T-cell (primary cell): ENCODE data around the gene POLR2J3. TPM values are rescaled to one million over a fixed set of nuclear protein-coding genes. Genes with fewer than 3 reads are reported as not detected.
"Not testable (repeated sequence)": the region's sequence is repeated elsewhere in the genome, so short reads cannot be mapped to it uniquely, and the experiment has no call there.

Source experiments
- ATAC-seq, 4 experiments: fragments of 200-7000 bp in 3 of 4; fragments of 150-1000 bp in 1 of 4; cut with Tn5 transposase; replicated peaks in 1 of 4; 1 replicate in 3 of 4; 2 replicates in 1 of 4; pipeline ENCODE4 v1.10.0; 2021; ENCODE audit warnings: moderate library complexity in 3 of 4, mild to moderate bottlenecking in 2 of 4, moderate number of reproducible peaks in 1 of 4
- CTCF ChIA-PET, 2 donors: fragments of 300-600 bp; sonication (Branson Sonifier 250); formaldehyde crosslinking; loops; one replicate each; lab custom pipeline; 2022; ENCODE audit warnings: antibody characterized with exemption in 2 of 2; lab: Charles Lee
- POLR2A ChIA-PET, 2 donors: fragments of 300-600 bp; sonication (Branson Sonifier 250); formaldehyde crosslinking; loops; one replicate each; lab custom pipeline; 2022; ENCODE audit warnings: antibody characterized with exemption in 2 of 2; lab: Charles Lee
- DNase-seq, 35 experiments: peaks; one replicate each; pipeline versions ENCODE4 v3.0.0 to v3.0.0-alpha.2; 2013 to 2023
- H3K27ac ChIP-seq: one replicate; pipeline ENCODE4 v1.5.1; 2013; ENCODE audit warnings: low read length
- H3K27me3 ChIP-seq, 2 experiments: replicated peaks in 1 of 2; 1 replicate in 1 of 2; 2 replicates in 1 of 2; pipeline versions ENCODE4 v1.6.1 to v1.7.0; 2013; ENCODE audit warnings: low read length in 1 of 2, mixed read lengths in 1 of 2; ENCODE audit not compliant: control insufficient read depth in 2 of 2, insufficient read depth in 2 of 2; ENCODE audit errors: extremely low read depth in 1 of 2
- H3K36me3 ChIP-seq, 2 donors: 1 replicate in 1 of 2; 2 replicates in 1 of 2; pipeline versions ENCODE4 v1.6.1 to v1.7.0; 2013; ENCODE audit warnings: low read length in 1 of 2; ENCODE audit not compliant: control insufficient read depth in 2 of 2, insufficient read depth in 1 of 2; ENCODE audit errors: extremely low read depth in 1 of 2
- H3K4me1 ChIP-seq, 2 experiments: 1 replicate in 1 of 2; 2 replicates in 1 of 2; pipeline versions ENCODE4 v1.6.1 to v1.7.0; 2013; ENCODE audit warnings: low read length in 2 of 2, mixed read lengths in 1 of 2; ENCODE audit not compliant: insufficient read depth in 2 of 2, control insufficient read depth in 1 of 2; ENCODE audit errors: extremely low read depth in 1 of 2
- H3K4me3 ChIP-seq, 2 donors: 1 replicate in 1 of 2; 2 replicates in 1 of 2; pipeline versions ENCODE4 v1.5.1 to v1.7.0; 2013; ENCODE audit warnings: mild to moderate bottlenecking in 2 of 2, low read length in 1 of 2, moderate library complexity in 1 of 2; ENCODE audit not compliant: control insufficient read depth in 1 of 2; ENCODE audit errors: extremely low read depth in 1 of 2
- H3K9me3 ChIP-seq: 2 replicates; pipeline ENCODE4 v1.7.0; 2013
- H3K27ac Mint-ChIP-seq, 2 donors: one replicate each; pipeline ENCODE4 v1.8.0; 2020 to 2021; ENCODE audit warnings: mild to moderate bottlenecking in 2 of 2, mixed read lengths in 2 of 2
- H3K27me3 Mint-ChIP-seq, 2 donors: one replicate each; pipeline ENCODE4 v1.8.0; 2021 to 2022; ENCODE audit warnings: mixed read lengths in 2 of 2
- H3K36me3 Mint-ChIP-seq: one replicate; pipeline ENCODE4 v1.8.0; 2021; ENCODE audit warnings: mixed read lengths
- H3K4me1 Mint-ChIP-seq, 3 donors: one replicate each; pipeline ENCODE4 v1.8.0; 2020 to 2022; ENCODE audit warnings: mixed read lengths in 3 of 3, mild to moderate bottlenecking in 1 of 3
- H3K4me3 Mint-ChIP-seq, 3 donors: one replicate each; pipeline ENCODE4 v1.8.0; 2020 to 2022; ENCODE audit warnings: mild to moderate bottlenecking in 3 of 3, mixed read lengths in 3 of 3, moderate library complexity in 3 of 3
- H3K9me3 Mint-ChIP-seq, 3 donors: one replicate each; pipeline ENCODE4 v1.8.0; 2020 to 2022; ENCODE audit warnings: mixed read lengths in 3 of 3
- WGBS: methylation state at CpG from one replicate; pipeline ENCODE4 v1.1.5; 2013; ENCODE audit warnings: missing lambda C conversion rate; ENCODE audit not compliant: insufficient coverage; 5-methylcytosine and 5-hydroxymethylcytosine counted together
- total RNA-seq, 35 experiments: library from RNA in 6 of 35; stranded (reverse) in 6 of 35; fragments of 120-200 nt in 1 of 35; gene quantifications; one replicate each; pipeline versions ENCODE4 v1.2.1 to v1.2.4 and lab custom pipeline; 2013 to 2026

Gene POLR2J3
- total RNA-seq, 5 donors from 2014 or later (not counting 1 experiment from before 2014, with no cell fraction given), result 71.3 to 228 (median 97.5) TPM

DNA sequence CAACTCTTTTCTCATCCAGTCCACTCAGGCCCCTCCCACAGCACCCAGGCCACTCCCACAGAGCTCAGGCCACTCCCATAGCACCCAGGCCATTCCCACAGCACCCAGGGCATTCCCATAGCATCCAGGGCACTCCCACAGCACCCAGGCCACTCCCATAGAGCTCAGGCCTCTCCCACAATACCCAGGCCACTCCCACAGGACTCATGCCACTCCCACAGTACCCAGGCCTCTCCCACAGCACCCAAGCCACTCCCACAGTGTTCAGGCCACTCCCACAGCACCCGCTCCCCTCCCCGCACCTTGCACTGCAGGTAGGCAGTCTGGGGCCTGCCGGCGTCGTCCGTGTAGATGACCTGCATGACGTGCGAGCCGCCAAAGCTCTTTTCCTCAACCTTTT is 17.5 kb upstream of the POLR2J3 start:
- H3K4me1 ChIP-seq, DNase-seq, H3K27me3 ChIP-seq, H3K27ac ChIP-seq, H3K4me3 ChIP-seq, POLR2A ChIA-PET, H3K9me3 Mint-ChIP-seq, CTCF ChIA-PET, H3K27ac Mint-ChIP-seq, H3K27me3 Mint-ChIP-seq, H3K9me3 ChIP-seq, H3K4me1 Mint-ChIP-seq, H3K4me3 Mint-ChIP-seq, H3K36me3 ChIP-seq, H3K36me3 Mint-ChIP-seq: not testable (repeated sequence)
- WGBS, result no CpG with 5 or more reads among the region's 9 CpGs
- peak; percentile 16 to 44 (median 25) for ATAC-seq

DNA sequence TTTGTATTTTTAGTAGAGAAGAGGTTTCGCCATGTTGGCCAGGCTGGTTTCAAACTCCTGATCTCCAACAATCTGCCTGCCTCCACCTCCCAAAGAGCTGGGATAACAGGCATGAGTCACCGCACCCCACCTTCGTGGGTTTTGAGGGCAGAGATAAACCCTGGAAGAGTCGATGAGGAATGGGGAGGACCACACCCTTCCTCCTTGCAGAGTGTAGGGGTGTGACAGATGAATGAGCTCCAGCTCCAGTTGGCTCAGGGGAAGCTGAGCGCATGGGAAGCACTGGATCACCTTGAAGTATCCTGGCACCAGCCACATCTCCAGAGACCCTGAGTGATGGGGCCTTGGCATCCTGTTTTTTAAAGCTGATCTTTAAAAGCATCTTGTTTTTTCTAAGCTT is 11.1 kb upstream of the POLR2J3 start:
- H3K27ac ChIP-seq, H3K9me3 ChIP-seq, H3K4me1 ChIP-seq, H3K27ac Mint-ChIP-seq, POLR2A ChIA-PET, H3K36me3 Mint-ChIP-seq, H3K27me3 Mint-ChIP-seq, DNase-seq, H3K9me3 Mint-ChIP-seq, CTCF ChIA-PET, H3K4me3 ChIP-seq, H3K27me3 ChIP-seq, H3K36me3 ChIP-seq, H3K4me3 Mint-ChIP-seq, ATAC-seq, H3K4me1 Mint-ChIP-seq: not testable (repeated sequence)
- WGBS, result no CpG with 5 or more reads among the region's 5 CpGs

DNA sequence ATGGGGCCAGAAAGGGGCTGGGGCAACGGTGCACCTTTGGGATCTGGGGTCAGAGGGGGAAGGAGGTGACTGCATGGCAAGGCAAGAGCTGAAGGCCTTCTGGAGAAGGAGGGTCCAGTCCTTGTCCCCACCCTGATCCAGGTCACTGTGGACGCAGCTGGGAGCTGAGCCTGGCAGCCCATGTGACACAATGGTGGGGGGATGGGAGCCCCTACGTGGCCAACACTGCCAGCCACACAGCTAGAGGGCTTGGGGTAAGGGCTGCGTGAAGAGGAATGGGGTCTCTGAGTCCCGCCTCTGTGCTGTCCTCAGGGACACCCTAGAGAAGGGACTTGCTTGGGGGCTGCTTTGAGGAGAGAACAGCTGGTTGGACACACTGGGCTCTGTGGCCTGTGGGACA is 9.3 kb upstream of the POLR2J3 start:
- no CpG with 5 or more reads among the region's 5 CpGs for WGBS
- not testable (repeated sequence) for H3K27ac ChIP-seq, H3K27me3 Mint-ChIP-seq

DNA sequence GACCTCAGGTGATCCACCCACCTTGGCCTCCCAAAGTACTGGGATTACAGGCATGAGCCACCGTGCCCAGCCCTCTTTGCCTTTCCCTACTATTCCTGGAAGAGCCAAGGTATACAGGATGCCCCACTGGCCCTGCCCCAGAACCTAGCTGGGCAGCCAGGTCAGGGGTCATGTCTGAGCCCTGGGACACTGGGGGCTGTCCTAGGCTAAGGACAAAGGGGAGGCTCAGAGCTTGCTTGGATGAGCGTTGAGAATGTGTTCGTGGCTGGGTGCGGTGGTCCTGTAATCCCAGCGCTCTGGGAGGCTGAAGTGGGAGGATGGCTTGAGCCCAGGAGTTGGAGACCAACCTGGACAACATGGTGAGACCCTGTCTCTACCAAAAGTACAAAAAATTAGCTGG is 6.1 kb upstream of the POLR2J3 start:
- H3K36me3 ChIP-seq, H3K4me1 ChIP-seq, H3K36me3 Mint-ChIP-seq, CTCF ChIA-PET, H3K27me3 Mint-ChIP-seq, H3K9me3 ChIP-seq, H3K9me3 Mint-ChIP-seq, H3K27ac Mint-ChIP-seq, POLR2A ChIA-PET, H3K4me3 Mint-ChIP-seq, H3K27me3 ChIP-seq, H3K27ac ChIP-seq, H3K4me3 ChIP-seq, H3K4me1 Mint-ChIP-seq: not testable (repeated sequence)
- ATAC-seq, result peak in 1 of 4 experiments; percentile 21
- peak in 3 of 35 experiments; percentile 0 to 25 (median 5) for DNase-seq
- no CpG with 5 or more reads among the region's 5 CpGs for WGBS

More for the DNA sequence above, 9.3 kb upstream of the POLR2J3 start:
- H3K4me3 ChIP-seq, H3K9me3 ChIP-seq, H3K36me3 ChIP-seq, H3K27ac Mint-ChIP-seq, DNase-seq, H3K4me1 Mint-ChIP-seq, H3K27me3 ChIP-seq, H3K4me1 ChIP-seq, H3K36me3 Mint-ChIP-seq, POLR2A ChIA-PET, H3K4me3 Mint-ChIP-seq, CTCF ChIA-PET, H3K9me3 Mint-ChIP-seq, ATAC-seq: not testable (repeated sequence)

DNA sequence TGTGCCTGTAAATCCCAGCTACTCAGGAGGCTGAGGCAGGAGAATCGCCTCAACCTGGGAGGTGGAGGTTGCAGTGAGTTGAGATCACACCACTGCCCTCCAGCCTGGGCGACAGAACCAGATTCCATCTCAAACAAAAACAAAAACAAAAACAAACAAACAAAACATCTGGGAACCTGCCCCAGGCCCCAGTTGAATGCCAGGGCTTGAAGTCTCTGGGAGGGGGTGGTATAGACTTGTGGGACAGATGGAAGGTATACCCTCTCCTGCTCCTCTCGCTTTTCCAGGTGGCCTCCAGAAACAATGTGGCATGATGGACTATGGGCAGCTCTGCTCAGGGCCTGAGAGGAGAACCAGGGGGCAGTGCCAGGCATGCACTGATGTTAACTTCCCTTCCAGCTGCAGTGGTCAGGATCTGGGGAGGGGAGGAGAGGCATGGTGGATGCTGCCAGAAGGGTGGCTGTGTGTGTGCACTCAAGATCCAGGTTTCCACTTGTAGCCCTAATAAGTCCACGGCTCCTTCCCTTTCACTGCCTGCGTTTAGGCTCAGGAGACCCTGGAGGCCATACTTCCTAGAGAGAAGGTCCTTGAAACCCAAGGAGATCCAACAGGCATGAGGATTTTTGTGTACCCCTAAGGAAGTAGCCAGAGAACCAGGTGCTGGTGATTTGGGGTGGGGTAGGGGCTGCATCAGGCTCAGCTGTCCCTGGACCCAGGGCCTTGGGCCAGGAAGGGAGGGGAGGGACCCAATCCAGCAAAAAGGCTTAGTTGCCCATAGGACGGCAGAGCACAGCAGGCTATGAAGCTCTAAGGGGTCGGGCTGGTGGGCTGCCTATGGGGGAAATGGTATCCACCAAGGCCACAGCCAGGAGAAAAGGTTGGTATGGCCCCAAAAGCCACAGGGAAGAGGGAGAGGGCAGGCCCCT is 5.2 kb upstream of the POLR2J3 start:
- POLR2A ChIA-PET, H3K4me3 ChIP-seq, H3K4me3 Mint-ChIP-seq, ATAC-seq, CTCF ChIA-PET, H3K36me3 ChIP-seq, H3K9me3 ChIP-seq, H3K27me3 ChIP-seq, H3K4me1 Mint-ChIP-seq, H3K27ac ChIP-seq, H3K36me3 Mint-ChIP-seq, H3K4me1 ChIP-seq, H3K27me3 Mint-ChIP-seq, H3K9me3 Mint-ChIP-seq, H3K27ac Mint-ChIP-seq: not testable (repeated sequence)
- WGBS, result 100% methylated on average over 1 of the region's 7 CpGs
- DNase-seq, result peak in 2 of 35 experiments; percentile 2 to 5

DNA sequence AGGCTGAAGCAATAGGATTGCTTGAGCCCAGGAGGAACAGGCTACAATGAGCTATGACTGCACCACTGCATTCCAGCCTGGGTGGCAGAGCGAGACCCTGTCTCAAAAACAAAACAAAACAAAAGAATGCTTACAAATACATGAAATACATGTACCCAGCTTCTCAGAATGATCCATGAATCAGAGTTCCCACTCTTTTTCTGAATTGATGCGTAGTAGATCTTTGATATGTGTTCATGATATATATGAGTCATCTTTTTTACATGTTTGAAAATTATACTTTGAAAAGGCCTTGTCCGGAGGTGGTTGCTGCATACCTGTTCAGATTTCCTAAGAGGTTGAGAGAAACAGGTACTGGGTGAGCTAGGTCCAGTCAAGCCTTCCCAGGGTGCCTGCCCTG is 4.0 kb upstream of the POLR2J3 start:
- ATAC-seq, H3K27me3 Mint-ChIP-seq, H3K9me3 Mint-ChIP-seq, CTCF ChIA-PET, H3K36me3 Mint-ChIP-seq, H3K36me3 ChIP-seq, H3K27ac ChIP-seq, H3K4me3 Mint-ChIP-seq, DNase-seq, H3K27me3 ChIP-seq, H3K4me1 Mint-ChIP-seq, H3K4me1 ChIP-seq, H3K27ac Mint-ChIP-seq, H3K9me3 ChIP-seq, POLR2A ChIA-PET, H3K4me3 ChIP-seq: not testable (repeated sequence)
- WGBS, result no CpG with 5 or more reads among the region's 3 CpGs
